GM19025 (cell line): ENCODE measurements around the gene KIRREL1.
"Not testable (repeated sequence)": the region's sequence is repeated elsewhere in the genome, so short reads cannot be mapped to it uniquely, and the experiment has no call there.

Experiments used
- ATAC-seq: cut with Tn5 transposase; IDR thresholded peaks from one replicate; pipeline ENCODE4 v1.9.1; 2021; ENCODE audit warnings: mild to moderate bottlenecking, low read depth, moderate library complexity; ENCODE audit not compliant: unreplicated experiment

Gene KIRREL1

DNA sequence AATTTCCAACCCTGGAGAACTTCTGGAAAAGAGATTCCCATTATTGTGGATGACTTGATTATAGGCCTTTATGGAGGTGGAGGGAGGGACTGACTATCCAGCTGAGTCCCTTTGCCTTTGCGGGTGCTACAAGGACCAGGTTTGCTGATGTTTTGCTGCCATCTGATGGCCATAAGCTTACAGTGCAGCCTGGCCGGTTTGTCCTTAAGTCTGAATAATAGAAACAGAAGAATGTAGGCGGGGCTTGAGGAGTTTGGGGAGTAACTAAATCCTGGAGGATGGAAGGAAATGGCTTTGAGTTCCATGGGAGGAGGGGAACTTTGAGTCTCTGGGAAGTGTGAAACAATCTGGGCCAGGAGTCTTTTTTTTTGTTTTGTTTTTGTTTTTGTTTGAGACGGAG, 131.6 kb downstream of the KIRREL1 start:
- no peak for ATAC-seq

DNA sequence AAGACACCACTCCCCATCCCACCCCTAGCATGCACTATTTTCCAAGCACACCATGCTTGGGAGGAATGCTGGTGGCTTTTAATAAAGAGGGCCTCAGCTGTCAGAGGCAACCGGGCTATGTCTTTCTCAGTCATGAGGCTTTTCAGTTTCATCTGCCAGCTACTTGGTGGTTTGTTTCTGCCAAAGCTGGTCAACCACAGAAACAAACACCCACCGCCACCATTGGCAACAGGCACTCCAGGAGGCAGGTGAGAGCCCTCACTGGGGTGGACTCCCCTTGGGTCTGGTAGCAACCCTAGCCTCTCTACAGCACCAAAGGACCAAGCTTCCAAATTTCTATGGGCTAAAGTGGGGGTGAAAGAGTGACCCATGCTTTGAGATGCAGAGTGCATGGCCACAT, 133.0 kb downstream of the KIRREL1 start:
- peak; percentile 68 for ATAC-seq

DNA sequence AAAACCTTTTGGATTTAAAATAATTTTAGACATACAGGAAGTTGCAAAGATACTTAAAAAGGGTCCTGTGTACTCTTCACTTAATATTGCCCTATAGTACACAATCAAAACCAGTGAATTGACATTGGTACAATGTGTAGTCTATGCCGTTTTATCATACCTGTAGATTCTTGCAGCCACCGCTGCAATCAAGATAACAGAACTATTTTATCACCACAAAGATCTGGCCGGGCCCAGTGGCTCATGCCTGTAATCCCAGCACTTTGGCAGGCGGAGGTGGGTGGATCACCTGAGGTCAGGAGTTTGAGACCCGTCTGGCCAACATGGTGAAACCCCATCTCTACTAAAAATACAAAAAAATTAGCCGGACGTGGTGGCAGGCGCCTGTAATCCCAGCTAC, 135.1 kb downstream of the KIRREL1 start:
- not testable (repeated sequence) for ATAC-seq

DNA sequence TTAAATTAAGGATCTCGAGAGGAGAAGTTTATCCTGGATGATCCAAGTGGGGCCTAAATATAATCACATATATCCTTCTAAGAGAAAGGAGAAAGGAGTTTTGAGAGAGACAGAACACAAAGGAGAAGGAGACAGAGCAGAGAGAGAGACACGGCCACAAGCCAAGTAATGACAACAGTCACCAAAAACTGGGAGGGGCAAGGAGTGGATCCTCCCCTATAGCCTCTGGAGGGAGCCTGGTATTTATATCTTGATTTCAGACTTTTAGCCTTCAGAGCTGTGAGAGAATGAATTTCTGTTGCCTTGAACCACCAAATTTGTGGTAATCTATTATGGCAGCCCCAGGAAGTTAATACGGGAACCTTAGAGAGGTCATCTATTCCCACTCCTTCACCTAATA, 137.8 kb downstream of the KIRREL1 start:
- ATAC-seq: no peak

DNA sequence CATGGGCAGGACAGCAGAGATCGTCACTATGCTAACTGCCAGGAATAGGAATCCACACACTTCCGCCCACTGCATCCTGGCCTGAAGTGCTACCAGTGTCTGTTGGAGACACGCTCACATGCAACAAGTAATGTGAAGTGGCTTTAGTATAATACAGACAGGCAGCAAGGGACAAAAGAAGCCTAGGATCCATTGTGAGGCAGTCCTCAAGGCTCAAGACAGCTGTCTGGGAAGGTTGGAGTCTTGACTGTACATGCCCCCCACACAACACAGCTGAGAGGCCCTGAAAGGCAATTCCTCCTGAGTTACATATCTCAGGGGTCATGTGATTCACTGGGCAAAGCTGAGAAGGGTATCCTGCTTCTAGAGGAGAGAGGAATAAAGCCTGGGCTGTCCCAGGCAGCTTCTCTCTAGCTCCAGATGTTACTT, 147.3 kb downstream of the KIRREL1 start:
- no peak for ATAC-seq

DNA sequence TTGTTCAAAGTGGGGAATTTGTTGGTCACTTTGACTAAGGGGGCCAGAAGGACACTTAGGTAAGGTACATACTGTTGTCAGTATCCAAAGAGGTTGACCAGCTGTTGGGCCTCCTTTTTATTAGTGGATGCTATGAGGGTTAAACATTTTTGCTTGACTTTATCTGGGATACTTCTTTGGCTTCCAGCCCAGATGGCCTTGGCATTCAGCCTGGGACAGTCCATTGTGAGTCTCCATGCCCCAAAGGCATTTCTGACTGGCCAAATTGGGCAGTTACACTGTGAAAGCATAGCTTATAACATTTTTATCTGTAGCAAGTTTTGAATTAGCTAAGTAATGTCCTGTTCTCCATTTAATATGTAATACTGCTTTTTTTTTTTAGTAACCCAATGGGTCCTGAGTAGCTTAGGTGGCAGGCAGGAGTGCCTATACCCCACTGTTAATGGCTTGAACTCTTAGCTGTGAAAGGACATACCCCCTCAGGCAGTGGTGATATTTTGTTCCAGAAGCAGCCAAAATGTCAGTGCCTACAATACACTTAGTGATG, 151.8 kb downstream of the KIRREL1 start:
- ATAC-seq: no peak

DNA sequence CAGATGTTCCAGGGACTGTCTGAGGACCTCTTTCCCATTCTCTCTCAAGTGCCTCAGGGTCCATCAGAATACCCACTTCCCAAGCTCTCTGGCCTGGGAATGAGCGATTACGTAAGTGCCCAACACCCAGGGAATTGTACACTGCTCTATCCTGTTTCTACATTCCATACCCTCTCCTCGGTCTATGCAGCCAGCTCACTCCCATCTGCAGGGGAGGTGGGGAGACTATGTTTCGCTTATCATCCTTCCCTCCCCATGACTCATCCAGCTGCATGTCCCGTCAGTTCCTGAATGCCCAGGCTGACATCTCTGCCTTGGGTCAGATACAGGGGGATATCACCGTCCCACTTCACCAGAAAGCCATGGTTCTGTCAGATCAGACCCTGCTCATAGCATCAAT, 152.7 kb downstream of the KIRREL1 start:
- ATAC-seq: no peak

DNA sequence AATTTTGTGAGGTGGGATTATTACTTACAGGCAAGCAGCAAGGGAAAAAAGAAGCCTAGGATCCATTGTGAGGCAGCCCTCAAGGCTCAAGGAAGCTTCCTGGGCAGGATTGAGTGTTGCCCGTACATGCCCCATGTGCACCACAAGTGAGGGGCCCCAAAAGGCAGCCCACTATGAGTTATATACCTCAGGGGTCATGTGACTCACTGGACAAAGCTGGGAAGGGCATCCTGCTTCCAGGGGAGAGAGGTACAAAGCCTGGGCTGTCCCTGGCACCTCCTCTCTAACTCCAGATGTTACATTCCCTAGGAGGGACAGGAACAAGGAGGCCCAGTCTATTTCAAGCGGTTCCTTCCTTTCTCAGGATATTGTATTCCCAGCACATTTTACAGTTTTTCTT, 153.3 kb downstream of the KIRREL1 start:
- no peak for ATAC-seq

DNA sequence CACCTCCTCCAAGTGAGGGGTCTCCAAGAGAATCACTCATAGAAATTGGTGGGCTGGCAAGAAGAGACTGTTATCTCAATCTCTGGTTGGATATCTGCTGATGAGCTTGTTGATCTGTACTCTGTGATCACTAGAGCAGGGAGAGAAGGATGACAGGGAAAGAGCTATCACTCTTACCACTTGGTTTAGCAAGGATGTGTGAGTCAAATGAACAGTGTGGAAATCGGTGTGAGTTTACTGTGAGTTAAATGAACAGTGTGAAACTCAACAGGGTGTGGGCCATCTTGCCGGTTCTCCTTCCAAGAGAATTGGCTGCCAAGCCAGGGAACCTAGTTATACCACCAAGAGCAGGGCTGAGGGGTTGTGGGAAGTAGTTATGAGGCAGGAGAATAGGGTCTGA, 154.0 kb downstream of the KIRREL1 start:
- ATAC-seq: no peak

DNA sequence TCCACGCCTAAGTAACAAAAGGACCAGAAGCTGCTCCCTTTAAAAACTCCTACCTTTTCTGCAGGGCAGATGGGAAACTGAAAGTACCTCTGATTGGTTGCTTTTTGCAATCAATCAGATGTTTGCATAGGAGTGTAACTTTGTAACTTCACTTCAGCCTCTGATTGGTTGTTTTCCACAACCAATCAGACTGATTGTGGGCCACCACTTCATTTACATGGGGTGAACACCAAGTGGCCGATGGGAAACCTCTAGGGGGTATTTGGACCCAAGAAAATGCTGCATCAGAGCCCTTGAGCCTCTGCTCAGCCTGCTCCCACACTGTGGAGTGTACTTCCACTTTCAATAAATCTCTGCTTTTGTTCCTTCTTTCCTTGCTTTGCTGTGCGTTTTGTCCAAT, 154.4 kb downstream of the KIRREL1 start:
- no peak for ATAC-seq

DNA sequence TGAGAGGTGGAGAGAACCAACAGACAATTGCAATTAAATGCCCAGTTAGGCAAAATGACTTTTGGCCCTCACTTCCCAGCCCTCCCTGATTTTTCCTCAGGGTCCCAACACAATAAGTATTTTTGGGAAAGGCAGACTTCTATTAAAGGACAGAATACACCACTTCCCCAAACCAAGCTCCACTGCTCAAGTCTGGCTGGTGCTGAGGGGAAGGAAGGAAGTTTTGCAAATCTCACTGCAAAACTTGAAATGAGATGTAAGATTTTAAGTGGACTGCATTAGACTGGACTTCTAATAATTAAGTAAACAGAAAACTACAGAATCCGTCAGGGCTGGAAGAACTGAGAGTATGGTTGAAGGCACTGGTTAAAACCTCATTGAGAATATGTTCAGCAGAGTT, 155.0 kb downstream of the KIRREL1 start:
- no peak for ATAC-seq

DNA sequence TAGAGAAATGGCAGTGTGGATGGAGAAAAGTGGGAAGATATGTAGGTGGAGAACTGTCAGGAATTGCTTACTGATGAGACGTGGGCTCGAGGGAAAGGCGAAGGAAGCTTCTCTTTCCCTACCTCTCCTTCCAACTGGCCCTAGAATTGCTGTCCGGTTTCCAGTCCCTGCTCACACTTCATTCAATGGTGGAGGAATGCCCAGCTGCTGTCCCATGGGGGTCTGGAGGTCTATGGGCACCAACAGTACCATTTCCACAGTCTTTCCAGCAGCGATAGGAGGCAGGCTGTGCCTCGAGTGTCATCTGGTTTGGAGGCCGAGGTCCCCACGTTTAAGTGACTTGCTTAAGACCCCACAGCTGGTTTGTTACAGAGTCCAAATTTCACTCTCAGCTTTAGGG, 155.7 kb downstream of the KIRREL1 start:
- no peak for ATAC-seq
